GM20431 (cell line): Measurements from ENCODE around the gene FAM50B.

Experiments used
- in situ Hi-C: fragments of 300-500 bp; cut with MseI, MboI; formaldehyde crosslinking; loops from one replicate; pipeline ENCODE4 v1.15.0; 2020; ENCODE audit warnings: low sequenced_read_pairs; ENCODE audit not compliant: unreplicated experiment

FAM50B gene

DNA sequence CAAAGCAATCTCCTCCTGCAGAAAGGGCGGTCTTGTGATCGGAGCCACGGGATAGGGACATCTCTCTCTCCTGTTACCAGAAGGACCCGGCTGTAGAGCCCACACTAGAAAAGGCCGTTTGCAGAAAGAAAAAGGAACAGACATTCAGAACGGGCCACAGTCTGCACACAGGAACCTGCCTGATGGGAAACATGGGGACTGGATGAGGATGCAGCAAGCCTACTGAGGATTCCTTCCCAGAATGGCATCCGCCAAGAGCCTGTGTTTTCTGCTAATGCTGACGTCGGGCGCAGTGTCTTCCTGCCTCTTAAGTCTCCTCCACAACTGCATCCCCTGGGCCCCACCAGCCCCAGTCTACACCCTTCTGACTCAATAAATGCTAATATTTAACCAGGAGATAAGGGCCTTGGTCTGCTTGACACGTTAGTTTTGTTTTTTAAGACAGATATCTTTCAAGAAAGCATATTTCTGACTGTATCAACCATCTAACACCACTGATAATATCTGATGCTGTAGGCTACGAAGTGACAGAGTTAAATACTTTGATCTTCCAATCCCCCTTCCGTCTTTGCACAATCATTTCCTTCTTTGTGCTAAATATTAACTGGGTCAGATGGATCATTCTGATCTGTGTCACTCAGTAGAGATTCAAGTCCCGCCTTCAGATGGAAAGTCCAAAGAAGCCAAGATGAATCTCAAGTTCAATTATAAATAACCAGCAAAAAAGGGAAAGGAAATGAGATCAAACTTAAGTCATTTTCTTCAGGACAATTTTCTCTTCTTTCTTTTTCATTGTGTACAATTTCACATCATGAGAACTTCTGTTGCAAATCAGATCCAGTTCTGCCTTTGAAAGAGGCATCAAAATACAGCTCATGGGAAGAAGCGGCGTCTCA is 20.7 kb downstream of the FAM50B start:
- in situ Hi-C loops: no loop called here

DNA sequence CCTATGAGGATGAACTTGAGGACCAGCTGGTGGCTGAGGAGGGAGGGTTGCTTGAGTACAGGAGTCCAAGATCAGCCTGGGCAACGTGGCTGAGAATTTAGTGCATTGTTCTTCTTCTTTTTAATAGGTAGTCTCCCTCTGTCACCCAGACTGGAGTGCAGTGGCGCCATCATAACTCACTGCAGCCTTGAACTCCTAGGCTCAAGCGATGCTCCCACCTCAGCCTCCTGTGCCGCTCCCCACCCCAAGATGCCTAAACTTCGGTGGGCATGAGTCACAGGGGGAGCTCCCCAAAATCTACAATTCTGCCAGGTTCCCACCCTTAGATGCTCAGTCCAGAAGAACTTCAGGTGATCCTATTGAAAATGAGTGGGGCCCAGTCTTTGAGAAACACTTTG is 21.4 kb downstream of the FAM50B start:
- in situ Hi-C loops: no loop called here

DNA sequence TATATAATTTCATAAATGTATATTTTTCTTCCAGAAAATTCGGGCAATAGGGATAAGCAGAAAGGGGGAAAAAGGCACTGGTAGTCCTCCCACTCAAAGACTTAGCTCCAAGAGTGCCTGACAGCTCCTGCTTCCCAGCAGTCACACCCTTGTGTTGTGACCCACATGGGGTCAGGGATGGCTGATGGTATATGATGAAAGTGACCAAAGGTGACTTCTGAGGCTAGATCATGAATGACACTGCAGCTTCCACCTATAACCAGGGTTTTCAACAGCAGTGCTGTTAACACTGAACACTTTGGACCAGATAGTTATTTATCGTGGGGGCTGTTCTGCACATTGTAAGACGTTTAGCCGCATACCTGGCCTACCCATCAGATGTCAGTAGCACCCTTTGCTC is 22.3 kb downstream of the FAM50B start:
- in situ Hi-C loops: no loop called here

DNA sequence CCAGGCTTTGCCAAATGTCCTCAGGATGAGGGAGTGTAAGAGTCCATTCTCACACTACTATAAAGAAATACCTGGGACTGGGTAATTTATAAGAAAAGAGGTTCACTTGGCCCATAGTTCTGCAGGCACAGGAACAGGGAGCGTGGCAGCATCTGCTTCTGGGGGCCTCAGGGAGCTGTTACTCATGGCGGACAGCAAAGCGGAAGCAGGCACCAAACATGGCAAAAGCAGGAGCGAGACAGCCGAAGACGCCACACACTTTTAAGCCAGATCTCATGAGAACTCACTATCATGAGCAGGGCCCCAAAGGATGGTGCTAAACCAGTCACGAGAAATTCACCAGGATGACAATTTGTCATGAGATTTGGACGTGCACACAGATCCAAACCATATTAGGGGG is 22.8 kb downstream of the FAM50B start:
- in situ Hi-C loops: no loop called here

DNA sequence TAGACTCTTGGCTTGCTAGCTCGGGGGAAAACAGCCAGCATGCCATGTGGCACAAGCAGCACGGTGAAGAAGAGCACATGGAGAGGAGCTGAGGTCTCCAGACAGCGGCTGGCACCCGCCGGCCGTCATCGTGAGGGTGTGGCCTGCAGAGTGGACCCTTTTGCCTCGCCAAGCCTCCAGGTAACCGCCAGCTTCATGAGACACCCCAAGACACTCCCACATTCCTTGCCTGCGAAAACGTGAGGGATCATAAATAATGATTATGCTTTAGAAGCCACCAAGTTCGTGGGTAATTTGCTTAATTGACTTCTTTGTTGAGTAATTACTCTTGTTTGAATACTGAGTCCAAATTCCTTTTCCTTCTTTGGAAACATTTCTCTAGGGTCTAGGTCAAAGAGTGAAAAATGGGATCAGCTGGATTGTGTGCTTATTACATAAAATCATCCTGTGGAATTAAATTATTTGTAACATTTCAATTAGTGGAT is 23.2 kb downstream of the FAM50B start:
- in situ Hi-C loops: no loop called here

DNA sequence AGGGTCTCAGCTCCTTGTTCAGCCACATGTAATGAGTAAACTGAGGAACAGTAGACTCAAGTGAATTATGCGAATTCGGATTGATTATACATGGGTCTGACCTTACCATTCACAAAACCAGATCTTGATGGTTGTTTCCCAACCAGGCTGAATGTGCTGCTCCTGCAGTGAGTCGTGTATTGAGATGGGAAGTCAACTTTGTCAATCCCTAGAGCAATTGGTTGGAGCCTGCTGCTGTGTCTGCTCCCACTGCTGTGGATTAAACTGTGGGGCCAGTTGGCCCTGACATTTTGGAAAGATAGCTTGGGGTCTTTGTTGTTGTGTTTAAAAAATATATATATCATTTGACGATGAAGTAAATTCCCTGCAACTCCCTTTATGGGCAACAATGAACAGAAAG is 23.9 kb downstream of the FAM50B start:
- in situ Hi-C loops: no loop called here

DNA sequence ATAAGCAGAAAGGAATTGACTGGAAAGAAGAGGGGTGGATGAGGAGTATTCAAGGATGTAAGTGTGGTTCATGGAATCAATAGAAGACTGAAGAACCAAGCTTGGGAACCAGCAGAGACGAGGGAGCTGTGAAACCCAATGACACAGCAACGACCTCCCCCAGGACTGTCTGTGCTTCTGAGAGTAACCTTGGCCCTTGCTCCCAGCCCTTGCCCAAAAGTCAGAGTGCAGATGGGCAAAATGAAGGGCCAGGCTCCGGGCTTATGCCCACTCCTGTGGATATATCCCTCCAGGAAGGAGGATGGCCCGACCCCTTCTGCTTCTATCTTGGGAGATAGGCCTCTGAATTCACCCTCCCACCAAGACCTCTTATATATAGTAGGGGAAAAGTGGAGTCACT is 24.9 kb downstream of the FAM50B start:
- in situ Hi-C loops: no loop called here

DNA sequence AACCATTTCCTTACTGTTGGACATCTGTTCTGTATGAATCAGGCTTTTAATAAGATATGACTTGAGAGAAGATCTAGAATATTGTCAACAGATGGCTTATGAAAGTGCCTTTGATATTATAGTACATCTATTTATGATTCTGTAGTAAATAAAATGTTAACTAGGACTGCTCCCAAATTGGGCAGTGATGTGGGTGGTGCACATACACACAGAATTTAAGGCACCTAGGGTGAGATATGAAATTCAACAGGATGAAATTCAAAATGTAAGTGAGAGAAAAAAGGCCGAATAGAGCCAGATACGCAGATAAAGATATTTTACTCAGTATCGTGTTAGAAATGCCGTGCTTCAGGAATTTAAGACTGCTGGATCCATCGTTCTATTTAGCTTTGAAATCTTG is 26.3 kb downstream of the FAM50B start:
- in situ Hi-C loops: no loop called here

DNA sequence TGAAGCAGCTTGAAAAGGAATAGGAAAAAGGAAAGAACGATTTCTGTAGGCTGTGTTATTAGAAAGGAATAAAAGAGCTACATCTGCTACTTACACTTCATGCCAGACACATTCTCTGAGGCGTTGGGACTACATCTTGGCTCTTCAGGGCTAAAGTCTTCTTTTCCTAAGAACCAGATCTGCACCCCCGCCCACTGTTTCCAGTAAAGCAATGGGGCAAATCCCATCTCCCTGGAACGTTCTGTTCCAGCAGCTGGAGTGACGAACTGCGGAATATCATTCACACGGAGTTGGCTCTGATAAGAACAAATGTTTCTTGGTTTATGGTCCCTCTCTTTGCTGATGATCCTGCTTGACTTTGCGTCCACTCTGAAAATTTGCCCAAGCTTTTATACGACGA is 26.9 kb downstream of the FAM50B start:
- in situ Hi-C loops: no loop called here

DNA sequence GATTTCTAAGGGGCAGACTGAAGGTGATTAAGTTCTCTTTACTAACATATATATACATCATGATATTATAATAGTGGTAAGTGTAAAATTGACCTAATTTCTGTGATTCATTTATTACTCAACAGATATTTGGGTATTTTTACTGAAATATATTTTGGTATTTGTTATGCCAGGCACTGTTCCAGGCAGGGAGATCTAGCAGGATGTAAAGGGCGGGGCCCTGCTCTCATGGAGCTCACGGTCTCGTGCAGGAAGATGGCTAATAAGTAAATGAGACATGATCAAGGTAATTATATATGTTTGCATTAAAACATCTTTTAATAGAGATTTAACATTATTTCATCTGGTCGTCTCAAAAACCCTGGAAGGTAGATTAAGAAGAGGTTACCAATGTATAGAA is 27.7 kb downstream of the FAM50B start:
- in situ Hi-C loops: no loop called here

DNA sequence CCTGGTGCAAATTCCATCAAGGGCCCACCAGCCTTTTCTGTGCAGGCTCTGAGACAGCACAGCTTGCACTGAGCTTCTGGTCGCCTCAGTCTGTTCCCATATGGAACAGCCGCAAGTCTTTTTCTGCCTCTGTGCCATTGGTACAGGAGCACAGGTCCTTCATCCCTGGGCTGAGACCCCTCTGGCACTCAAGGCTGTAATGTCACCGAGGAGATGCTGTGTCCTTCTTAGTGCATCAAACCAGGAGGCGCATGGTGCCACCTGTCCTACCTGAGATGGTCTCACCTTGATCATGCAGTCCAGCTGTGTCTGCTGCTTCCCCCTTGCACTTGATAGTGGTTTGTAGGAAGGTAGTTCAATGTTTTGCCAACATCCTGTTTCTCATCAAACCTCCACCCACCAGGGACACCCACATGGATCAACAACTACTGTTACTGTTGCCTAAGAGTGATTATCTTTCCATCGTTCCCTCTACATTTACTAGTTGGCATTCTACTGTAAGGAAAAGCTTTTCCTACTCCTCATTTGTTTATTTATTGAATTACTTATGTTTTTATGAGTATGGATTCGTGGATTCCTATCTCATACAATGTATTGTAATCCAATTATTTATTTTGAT is 29.0 kb downstream of the FAM50B start:
- in situ Hi-C loops: no loop called here

DNA sequence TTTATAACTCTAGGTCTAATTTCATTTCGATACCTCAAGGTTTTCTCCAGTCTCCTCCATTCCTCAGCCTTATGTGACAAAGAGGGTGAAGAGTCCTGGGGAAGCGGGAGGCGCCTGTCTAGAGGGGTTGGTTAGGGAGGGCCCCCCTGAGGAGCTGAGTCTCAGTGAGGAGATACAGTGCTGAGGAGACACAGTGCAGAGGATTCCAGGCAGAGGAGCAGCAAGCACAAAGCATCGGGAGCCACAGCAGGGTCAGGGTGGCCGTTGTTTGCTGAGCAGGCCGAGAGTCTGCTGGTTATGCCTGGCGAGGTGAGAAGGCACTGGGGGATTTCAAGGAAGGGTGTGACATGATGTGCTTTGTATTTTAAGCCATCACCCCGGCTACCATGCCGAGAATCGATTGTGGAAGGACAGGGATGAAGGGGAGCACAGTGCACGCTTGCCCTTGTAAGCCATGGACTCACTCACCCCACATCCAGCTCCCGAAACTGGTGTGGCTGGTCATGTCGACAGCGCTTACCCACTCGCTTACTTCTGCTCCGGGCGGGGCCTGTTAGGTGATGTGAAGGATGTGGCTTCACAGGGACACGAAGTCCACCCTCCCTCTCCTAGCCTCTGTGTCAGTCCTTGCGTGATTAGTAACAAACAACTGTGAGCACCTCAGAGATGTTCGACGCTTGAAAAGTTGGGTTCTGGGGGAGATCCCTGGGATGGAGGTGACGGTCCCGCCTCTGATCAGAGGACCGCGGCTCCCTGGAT is 30.2 kb downstream of the FAM50B start:
- in situ Hi-C loops: no loop called here

DNA sequence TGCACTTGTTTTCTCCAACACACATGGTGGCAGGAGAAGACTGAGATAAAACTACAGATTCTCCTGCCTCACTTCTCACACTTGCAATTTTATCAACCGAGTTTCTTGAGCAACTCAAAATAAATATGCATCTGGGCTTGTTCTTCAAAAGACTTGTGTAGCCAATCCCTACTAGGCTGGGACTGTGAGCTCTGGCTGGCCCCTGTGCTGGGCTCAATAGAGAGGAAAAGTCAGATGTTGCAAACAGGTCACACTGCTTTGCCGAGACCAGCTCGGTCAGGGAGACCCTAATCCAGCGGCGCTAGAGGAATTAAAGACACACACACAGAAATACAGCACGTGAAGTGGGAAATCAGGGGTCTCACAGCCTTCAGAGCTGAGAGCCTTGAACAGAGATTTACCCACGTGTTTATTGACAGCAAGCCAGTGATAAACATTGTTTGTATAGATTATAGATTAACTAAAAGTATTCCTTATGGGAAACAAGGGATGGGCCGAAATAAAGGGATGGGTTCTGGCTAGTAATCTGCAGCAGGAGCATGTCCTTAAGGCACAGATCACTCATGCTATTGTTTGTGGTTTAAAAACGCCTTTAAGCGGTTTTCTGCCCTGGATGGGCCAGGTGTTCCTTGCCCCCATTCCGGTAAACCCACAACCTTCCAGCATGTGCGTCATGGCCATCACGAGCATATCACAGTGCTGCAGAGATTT is 32.7 kb downstream of the FAM50B start:
- in situ Hi-C loops: no loop called here

DNA sequence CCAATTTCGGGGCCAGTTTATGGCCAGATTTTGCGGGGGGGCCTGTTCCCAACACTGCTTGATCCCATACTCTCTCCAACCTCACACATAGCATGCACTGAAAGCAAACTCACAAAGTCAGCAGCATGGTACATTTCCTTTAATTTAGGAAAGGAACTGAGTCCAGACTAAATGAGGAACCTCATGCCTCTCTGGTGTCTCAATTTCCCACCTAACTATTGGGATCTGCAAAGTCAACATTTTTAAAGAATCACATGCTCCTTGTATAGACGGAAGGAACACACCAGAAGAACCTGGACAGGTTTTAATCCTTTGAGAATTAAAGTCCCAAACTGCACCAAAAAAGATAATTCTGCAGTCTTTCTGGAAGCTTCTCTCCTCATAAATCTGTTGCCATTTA is 33.3 kb downstream of the FAM50B start:
- in situ Hi-C loops: no loop called here

DNA sequence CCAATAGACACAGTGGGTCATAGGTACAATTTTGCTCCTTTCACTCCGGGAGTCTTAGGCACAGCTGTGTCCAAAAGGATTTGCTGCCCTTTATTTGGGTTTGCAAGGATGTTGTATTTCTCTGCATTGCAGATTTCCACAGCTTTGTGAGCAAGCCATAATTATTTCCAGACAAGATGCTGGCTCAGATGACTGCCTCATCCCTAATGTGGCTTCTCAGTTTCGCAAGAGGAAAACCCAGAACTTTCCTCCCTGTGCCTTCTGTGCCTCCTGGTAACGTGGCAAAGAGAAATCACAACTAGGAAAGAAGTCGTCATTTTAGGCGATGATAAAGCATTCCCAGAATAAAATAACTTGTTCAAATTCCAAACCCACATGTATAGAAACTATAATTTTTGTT is 33.7 kb downstream of the FAM50B start:
- in situ Hi-C loops: no loop called here

DNA sequence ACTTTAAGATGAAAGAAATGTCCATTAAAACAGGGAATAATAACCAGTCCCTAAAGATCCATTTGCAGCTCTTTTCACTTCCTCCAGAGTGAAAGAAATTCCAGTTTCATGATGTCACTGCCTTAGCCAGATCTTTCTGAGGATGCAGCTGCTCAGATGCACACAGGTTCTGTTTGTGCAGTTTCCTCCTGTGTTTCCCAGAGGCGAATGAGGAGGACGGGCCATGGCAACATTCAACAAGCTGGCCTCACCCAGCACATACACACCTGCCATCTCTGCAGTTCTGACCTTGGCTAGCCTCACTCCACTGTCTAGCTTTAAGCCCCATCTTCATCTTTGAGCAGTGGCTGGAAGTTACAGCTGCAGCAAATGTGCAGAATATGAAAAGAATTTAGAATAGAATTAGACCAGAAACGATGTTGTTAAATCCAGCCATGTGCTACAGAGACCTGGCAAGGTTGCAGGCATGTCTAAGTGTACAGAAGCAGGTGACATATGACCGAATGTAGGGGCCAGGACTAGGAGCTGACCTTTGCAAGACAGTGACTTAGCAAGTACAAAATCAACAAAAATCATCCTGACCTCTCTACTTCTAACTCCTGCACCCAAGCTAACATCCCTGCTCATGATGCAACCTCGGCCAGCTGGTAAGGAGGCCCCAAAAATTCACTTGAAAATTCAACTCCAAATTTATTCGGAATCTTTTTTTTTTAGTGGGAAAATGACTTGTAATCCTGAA is 35.0 kb downstream of the FAM50B start:
- in situ Hi-C loops: no loop called here

DNA sequence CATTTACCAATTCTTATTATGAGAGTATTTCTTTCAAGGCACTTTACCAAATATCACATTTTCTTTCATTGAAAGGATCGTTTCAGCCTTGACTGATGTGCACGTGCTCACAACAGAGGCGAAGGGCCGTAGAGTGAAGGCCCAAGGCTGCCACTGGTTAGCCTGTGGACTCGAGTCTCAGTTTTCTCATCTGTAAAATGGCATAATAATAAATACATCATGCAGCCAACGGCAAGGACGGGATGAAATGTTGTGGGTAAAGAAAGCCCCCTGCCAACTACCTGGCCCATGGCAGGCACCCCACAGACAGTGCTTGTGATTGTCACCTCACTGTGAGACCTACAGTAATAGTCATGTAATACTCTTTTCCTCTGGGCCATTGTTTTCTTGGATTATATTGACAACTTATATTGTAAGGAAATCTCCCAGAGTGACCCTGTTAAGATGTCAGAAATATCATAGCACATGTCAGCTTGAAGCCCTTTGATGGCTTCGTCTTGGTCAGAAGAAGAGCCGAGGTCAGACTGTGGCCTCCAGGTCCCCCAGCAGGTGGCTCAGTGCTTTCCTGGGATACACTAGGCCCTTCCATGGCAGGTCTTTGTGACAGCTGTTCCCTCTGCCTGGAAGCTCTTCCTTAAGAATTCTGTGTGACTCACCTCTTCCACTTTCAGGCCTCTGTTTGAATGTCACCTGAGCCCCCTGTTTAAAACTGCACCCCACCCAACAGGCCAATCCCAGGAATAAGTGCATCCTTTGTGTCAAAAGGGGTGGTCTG is 36.3 kb downstream of the FAM50B start:
- in situ Hi-C loops: no loop called here

DNA sequence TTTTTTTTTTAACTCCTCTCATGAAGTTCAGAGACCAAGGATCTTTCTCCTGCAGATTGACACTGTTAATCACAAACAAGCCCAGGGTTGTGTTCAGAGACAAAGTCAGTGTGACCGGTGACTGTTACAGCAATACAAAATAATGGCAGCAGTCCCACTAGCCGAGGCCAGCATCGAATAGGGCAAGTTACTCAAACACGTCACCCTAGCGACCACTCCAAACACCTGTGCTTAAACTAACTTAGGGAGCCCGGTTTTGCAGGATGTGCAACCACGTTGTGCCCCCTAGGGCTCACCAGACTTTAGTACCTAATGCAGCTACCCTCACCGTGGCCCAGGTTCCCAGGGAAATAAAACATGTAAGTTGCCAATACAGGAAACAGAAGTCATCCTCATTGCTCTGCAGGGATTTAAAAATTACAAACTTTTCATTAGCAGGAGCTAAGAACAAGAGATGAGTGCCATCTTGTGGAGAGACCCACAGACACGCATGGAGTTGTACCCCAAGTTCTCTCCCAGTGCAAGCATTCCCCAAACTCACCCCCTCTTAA is 38.1 kb downstream of the FAM50B start:
- in situ Hi-C loops: no loop called here
